Fibroblast of mammary gland (primary cell): ENCODE data around the gene ODAD3.
"Not testable (repeated sequence)": the region's sequence is repeated elsewhere in the genome, so short reads cannot be mapped to it uniquely, and the experiment has no call there.

ENCODE experiments used
- DNase-seq: peaks from one replicate; pipeline ENCODE4 v3.0.0-alpha.2; 2010; ENCODE audit warnings: low read depth
- H3K4me3 ChIP-seq: 2 replicates; pipeline ENCODE4 v1.5.1; 2011; ENCODE audit warnings: low read depth, mild to moderate bottlenecking, low read length, moderate library complexity; ENCODE audit not compliant: control insufficient read depth
- CTCF ChIP-seq: conservative IDR thresholded peaks from 2 replicates; pipeline ENCODE4 v1.5.1; 2011; ENCODE audit warnings: low read depth, low read length, inconsistent platforms; ENCODE audit not compliant: control insufficient read depth, insufficient read depth

Gene ODAD3

DNA sequence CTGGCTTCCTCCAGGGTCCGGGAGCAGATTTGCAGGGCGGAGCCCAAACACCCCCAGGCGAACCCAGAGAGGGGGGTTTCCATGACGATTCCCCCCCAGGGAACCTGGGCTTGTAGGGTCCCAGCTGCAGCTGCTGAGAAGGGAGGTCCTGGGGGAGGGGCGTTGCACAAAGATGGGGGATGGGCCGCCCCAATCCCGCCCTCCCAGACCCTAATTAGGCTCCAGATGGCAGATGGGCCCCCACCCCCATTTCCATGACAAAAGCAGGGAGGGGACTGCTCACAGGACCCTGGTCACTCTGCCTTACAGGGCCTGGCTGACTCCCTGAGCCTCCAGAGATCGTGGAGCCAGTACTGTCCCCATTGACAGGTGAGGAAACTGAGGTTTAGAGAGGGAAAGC, 30.7 kb upstream of the ODAD3 start:
- DNase-seq, result no peak
- H3K4me3 ChIP-seq, result no peak overlapping the region
- no peak for TF ChIP-seq CTCF

DNA sequence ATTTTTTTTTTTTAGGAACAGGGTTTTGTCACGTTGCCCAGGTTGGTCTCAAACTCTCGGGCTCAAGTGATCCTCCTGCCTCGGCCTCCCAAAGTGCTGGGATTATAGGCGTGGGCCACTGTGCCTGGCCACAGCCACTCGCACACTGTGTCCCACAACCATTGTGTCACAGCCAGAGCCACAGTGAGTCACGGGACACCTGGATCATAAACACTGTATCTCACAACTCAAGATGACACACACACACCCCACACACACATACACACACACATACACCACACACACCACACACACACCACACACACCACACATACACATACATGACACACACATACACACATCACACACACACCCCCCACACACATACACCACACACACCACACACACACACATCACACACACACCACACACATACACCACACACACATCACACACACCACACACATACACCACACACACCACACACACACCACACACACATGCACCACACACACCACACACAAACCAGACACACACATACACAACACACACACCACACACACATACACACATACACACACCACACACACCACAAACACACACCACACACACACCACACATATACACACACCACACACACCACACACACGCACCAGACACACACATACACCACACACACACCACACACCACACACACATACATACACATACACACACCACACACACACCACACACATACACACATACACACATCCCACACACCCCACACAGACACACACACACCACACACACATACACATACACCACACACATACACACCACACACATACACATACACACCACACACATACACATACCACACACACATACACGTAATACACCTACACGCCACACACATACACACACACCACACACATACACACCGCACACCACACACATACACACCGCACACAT, 29.7 kb upstream of the ODAD3 start:
- no peak overlapping the region for H3K4me3 ChIP-seq
- TF ChIP-seq CTCF, result no peak
- no peak for DNase-seq

DNA sequence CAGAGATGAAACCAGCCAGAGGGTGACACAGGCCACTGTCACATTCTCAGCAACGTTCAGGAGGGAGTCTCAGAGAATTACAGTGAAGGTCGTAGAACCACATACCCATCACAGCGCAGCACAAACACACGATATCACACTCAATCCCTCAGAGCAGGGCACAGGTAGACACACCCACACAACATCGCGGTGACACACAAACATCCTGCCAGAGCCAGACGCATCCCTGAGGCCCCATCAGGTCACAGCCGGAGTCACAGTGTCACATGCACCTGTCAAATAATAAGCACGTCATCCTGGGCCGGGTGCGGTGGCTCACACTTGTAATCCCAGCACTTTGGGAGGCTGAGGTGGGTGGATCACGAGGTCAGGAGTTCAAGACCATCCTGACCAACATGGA, 28.5 kb upstream of the ODAD3 start:
- TF ChIP-seq CTCF, result no peak
- DNase-seq, result no peak
- H3K4me3 ChIP-seq, result no peak overlapping the region

- TF ChIP-seq CTCF, result no peak
- DNase-seq, result no peak
- H3K4me3 ChIP-seq, result no peak overlapping the region
These were observed 26.5 kb upstream of the ODAD3 start for GRCh38 chr19:11461453-11461852.

GRCh38 chr19:11460207-11460606, 25.3 kb upstream of the ODAD3 start:
- DNase-seq, result no peak
- TF ChIP-seq CTCF, result peak; percentile 24
- no peak overlapping the region for H3K4me3 ChIP-seq

DNA sequence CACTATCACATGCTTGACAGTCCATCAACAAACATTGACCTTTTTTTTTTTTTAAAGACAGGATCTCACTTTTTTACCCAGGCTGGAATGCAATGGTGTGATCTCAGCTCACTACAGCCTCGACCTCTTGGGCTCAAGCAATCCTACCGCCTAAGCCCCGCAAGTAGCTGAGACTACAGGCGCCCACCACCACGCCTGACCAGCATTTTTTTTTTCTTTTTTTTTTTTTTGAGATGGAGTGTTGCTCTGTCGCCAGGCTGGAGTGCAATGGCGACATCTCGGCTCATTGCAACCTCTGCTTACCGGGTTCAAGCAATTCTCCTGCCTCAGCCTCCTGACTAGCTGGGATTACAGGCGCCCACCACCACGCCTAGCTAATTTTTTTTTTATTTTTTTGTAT, 24.0 kb upstream of the ODAD3 start:
- DNase-seq, H3K4me3 ChIP-seq: not testable (repeated sequence)

DNA sequence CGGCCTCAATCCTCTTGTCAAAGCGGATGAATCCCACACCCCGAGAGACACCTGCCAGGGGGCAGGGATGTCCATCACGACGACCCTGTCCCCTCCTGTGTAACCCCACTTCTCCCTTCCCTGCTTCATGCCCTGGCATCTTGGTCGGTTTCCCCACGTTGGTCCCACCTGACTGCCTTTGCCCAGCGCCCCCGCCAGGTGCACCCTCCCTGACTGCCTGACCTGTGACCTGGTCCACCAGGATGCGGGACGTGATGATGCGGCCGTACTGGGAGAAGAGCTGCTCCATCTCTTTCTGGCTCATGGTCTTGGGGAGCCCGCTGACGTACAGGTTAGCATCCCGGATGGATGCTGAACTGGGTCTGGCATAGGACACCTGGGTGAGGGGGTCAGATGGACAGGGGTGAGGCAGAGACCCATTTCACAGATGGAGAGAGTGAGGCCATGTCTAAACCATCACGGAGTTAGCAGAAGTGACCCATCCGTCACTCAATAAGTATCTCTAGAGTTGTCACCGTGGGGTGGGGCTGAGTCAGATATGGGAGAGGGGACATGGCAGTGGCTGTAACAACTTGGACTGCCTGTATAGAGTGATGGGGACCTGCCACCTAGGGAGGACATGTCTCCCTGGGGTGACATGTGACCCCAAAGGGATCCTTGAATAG, 23.4 kb upstream of the ODAD3 start:
- H3K4me3 ChIP-seq, result no peak overlapping the region
- no peak for TF ChIP-seq CTCF
- DNase-seq, result no peak
